Camera-type eye (tissue), 1 donor: Measurements from ENCODE around the gene PURA. TPM values are rescaled to one million over a fixed set of nuclear protein-coding genes. Genes with fewer than 3 reads are reported as not detected.

Experiments used
- total RNA-seq: library from RNA; depleted of rRNA; stranded (reverse); fragments of >200 nt; gene quantifications from one replicate; pipeline ENCODE4 v1.2.3, GENCODE V29; 2014

Gene PURA
- 24.7 TPM for total RNA-seq

DNA sequence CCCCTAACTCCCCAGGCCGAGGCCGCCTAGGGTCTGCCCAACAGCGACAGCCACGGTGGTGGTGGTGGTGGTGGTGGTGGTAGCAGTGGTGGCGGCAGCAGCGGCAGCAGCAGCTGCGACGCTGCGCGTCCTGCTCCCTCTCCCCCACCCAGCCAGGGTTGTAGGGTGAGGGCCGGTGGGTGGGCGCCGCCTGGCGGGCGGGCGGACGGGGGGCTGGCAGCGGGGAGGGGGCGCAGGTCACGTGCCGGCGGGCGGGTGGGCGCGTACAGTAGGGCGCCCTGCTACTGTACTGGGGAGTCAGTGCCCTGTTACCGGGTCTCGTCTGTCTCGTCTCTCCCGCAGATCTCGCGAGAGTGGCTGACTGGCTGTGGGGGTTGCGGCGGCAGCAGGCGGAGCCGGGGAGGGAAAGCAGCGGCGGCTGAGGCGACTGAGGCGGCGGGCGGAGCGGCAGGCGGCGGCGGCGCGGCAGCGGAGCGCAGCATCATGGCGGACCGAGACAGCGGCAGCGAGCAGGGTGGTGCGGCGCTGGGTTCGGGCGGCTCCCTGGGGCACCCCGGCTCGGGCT lies at the start of gene PURA:
TSS of gene PURA (plus strand) at position 411 of the 565 bp plus-strand sequence. CDS start at position 484, 73 bp downstream.

DNA sequence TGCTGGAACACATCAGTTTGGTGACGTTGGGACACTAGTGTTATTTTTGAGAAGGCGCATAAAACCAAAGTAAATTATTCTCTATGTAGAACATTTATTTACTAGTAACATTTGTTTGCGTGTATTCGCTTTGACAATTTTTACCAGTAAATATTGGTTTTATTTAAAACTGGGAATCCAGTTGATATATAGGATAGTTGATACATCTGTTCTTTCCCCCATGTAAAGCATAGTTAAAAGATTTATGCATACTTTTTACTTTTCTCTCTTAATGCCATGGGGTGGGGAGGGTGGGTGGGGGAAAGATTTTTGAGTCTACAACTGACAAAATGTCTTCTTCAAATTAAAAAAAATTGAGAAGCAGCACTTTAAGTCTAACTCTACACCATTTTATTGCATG lies 11.7 kb downstream of the PURA start, which contains the start of gene IGIP:
TSS of gene IGIP (plus strand) at position 301 of the 400 bp plus-strand sequence. CDS start 2,540 bp downstream, outside the sequence.

DNA sequence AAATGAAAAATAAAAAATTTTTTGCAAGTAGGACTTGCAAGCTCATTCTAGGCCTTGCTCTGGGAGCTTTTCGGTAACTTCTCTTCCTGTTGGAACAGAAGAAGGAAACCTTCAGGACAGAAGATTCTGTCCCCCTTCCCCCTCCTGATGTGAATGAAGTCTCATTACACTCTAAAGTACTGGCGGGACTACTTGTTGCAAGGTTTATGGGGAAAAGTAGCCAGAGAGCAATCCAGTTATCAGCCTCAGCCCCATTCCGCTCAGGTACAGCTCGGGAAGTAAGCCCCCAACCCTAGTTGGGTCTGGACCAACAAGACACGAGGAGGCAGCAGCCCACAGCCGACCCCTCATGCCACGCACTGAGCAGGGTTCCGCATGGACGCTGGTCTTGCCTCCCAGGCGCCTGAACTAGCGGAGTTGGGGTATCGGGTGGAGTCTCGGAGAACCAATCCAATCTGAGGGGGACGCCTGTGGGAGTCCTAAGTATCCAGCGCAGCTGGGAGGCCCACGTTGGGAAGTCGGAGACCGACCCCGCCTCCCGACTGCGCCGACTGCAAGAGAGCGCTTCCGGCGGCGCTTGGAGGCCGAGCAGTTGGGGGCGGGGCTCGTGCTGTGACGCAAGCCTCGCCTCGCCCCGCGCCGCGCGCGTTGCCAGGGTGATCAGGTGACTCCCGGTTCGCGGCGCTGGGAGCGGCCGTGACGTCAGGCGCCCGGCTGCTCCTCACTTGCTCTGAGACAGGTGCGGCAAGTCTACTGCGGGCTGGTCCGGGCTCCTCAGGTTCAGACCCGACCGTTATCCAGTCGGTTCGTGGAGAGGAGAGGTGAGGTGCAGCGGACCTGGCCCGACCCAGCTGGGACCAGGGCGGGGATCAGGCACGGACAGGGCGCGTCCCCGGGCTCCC lies 60.8 kb downstream of the PURA start, which contains the start of gene CYSTM1:
TSS of gene CYSTM1 (plus strand) at position 724 of the 902 bp plus-strand sequence. CDS start 19,278 bp downstream, outside the sequence.

Other genes starting within 250 kb of the PURA start
- 5.2 TPM for gene NRG2, start 70.8 kb upstream of the PURA start, total RNA-seq
- gene IGIP, start 11.8 kb downstream of the PURA start, total RNA-seq = 14.5 TPM
- 6.2 TPM for gene CYSTM1, start 61.1 kb downstream of the PURA start, total RNA-seq
- 57.2 TPM for gene PFDN1, start 189.0 kb downstream of the PURA start, total RNA-seq
- 17.1 TPM for gene HBEGF, start 232.5 kb downstream of the PURA start, total RNA-seq
- not detected for gene SLC4A9, start 246.1 kb downstream of the PURA start, total RNA-seq